Measurements from ENCODE around the gene C19orf73.
A peak's percentile ranks its signal among the peaks of the same experiment; 100 is the strongest.
"Not testable (repeated sequence)": the region's sequence is repeated elsewhere in the genome, so short reads cannot be mapped to it uniquely, and the experiment has no call there.

C19orf73 gene

GRCh38 chr19:49097453-49098288, 21.3 kb downstream of the C19orf73 start:
- peak; percentile 84 for DNase-seq

- DNase-seq, result peak; percentile 49
These were observed 24.1 kb downstream of the C19orf73 start for GRCh38 chr19:49094505-49095482.

- no peak for DNase-seq
These were observed 26.3 kb downstream of the C19orf73 start for GRCh38 chr19:49092686-49093085.

- DNase-seq, result peak; percentile 51
These were observed 27.4 kb downstream of the C19orf73 start for GRCh38 chr19:49091391-49092038.

GRCh38 chr19:49086296-49086695, 32.6 kb downstream of the C19orf73 start:
- DNase-seq, result peak; percentile 49

- no peak for DNase-seq
These were observed 33.1 kb downstream of the C19orf73 start for GRCh38 chr19:49085868-49086232.

GRCh38 chr19:49085020-49085867, 33.7 kb downstream of the C19orf73 start, which contains the start of gene SNRNP70:
SNRNP70 (plus strand) TSS chr19:49085451; CDS start chr19:49086415, 964 bp downstream.
- DNase-seq, result peak; percentile 99

- DNase-seq, result no peak
These were observed 34.5 kb downstream of the C19orf73 start for GRCh38 chr19:49084206-49085019.

- no peak for DNase-seq
These were observed 37.7 kb downstream of the C19orf73 start for GRCh38 chr19:49081273-49081672.

GRCh38 chr19:49080392-49080791, 38.6 kb downstream of the C19orf73 start:
- DNase-seq, result no peak

GRCh38 chr19:49074869-49075268, 44.1 kb downstream of the C19orf73 start:
- not testable (repeated sequence) for DNase-seq

GRCh38 chr19:49073514-49074378, 45.2 kb downstream of the C19orf73 start:
- no peak for DNase-seq

GRCh38 chr19:49071860-49072547, 46.9 kb downstream of the C19orf73 start:
- DNase-seq, result no peak

GRCh38 chr19:49070416-49070815, 48.5 kb downstream of the C19orf73 start:
- DNase-seq, result no peak

GRCh38 chr19:49069026-49069425, 49.9 kb downstream of the C19orf73 start:
- no peak for DNase-seq
